Kidney epithelial cell (primary cell): ENCODE measurements around the gene CALB2. TPM values are rescaled to one million over a fixed set of nuclear protein-coding genes. Genes with fewer than 3 reads are reported as not detected.

ENCODE experiments used
- DNase-seq: peaks from one replicate; pipeline ENCODE4 v3.0.0-alpha.2; 2010; ENCODE audit warnings: low read depth
- H3K27me3 ChIP-seq: 2 replicates; pipeline ENCODE4 v1.6.0; 2011; ENCODE audit warnings: low read length; ENCODE audit not compliant: control insufficient read depth, insufficient read depth
- H3K36me3 ChIP-seq: 2 replicates; pipeline ENCODE4 v1.5.1; 2011; ENCODE audit warnings: low read length; ENCODE audit not compliant: control insufficient read depth, insufficient read depth
- H3K4me3 ChIP-seq: 2 replicates; pipeline ENCODE4 v1.5.1; 2011; ENCODE audit warnings: low read depth, mild to moderate bottlenecking, control low read depth, low read length
- CTCF ChIP-seq: IDR thresholded peaks from 2 replicates; pipeline ENCODE4 v1.5.1; 2011; ENCODE audit warnings: mild to moderate bottlenecking, moderate library complexity, low read length, control low read depth, inconsistent platforms; ENCODE audit not compliant: insufficient read depth, poor library complexity, severe bottlenecking
- total RNA-seq: library from RNA; depleted of rRNA; stranded (reverse); fragments of >200 nt; gene quantifications from 2 replicates; pipeline ENCODE4 v1.2.3, GENCODE V29; 2015

The CALB2 gene
- total RNA-seq, 1 donor from 2014 or later: 6.2 TPM

GRCh38 chr16:71407731-71408130 lies 49.2 kb downstream of the CALB2 start:
- DNase-seq: no peak
- TF ChIP-seq CTCF: no peak
- no peaks in the 10 kb centered on the region for H3K36me3 ChIP-seq
- no peak overlapping the region for H3K4me3 ChIP-seq
- peaks cover 3% of the 10 kb centered on the region for H3K27me3 ChIP-seq

GRCh38 chr16:71408536-71408935 lies 50.0 kb downstream of the CALB2 start:
- H3K4me3 ChIP-seq: no peak overlapping the region
- peaks cover 3% of the 10 kb centered on the region for H3K27me3 ChIP-seq
- no peak for TF ChIP-seq CTCF
- no peak for DNase-seq
- H3K36me3 ChIP-seq: no peaks in the 10 kb centered on the region

DNA sequence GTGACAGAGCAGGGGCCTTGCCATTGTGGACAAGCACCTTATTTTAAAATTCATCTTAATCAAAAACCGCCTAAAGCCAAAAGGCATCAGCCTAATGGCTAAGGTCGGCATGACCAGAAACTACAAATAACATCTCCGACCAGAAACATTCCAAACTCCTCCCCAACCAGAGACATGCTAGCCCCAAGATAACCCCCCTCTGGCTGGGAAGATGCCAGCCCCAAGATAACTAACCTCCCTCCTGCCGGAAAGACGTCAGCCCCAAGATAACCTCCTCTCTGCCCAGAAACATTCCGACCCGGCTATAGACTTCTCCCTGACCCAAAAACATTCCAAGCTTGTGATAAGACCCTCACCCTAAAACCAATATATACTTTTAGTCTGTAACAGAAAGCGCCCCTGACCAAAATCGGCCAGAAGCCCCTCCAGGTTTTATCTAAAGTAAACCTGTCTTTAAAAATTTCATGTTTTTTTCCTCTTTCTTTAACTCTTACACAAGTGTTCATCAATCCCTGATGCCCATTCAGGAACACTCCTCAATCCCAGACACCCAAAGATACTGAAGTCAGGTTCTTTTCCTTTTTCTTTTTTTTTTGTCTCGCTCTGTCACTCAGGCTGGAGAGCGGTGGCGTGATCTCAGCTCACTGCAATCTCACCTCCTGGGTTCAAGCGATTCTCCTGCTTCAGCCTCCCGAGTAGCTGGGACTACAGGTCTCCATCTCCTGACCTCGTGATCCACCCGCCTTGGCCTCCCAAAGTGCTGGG lies 50.7 kb downstream of the CALB2 start:
- TF ChIP-seq CTCF: no peak

GRCh38 chr16:71410146-71410545 lies 51.6 kb downstream of the CALB2 start:
- peaks cover 3% of the 10 kb centered on the region for H3K27me3 ChIP-seq
- TF ChIP-seq CTCF: no peak
- no peak overlapping the region for H3K4me3 ChIP-seq
- DNase-seq: no peak
- H3K36me3 ChIP-seq: no peaks in the 10 kb centered on the region

More for the DNA sequence above, 50.7 kb downstream of the CALB2 start:
- Histone ChIP-seq H3K4me3 (no peak overlapping the region), H3K27me3 (peaks cover 3% of the 10 kb centered on the region), H3K36me3 (no peaks in the 10 kb centered on the region)
- DNase-seq: no peak

DNA sequence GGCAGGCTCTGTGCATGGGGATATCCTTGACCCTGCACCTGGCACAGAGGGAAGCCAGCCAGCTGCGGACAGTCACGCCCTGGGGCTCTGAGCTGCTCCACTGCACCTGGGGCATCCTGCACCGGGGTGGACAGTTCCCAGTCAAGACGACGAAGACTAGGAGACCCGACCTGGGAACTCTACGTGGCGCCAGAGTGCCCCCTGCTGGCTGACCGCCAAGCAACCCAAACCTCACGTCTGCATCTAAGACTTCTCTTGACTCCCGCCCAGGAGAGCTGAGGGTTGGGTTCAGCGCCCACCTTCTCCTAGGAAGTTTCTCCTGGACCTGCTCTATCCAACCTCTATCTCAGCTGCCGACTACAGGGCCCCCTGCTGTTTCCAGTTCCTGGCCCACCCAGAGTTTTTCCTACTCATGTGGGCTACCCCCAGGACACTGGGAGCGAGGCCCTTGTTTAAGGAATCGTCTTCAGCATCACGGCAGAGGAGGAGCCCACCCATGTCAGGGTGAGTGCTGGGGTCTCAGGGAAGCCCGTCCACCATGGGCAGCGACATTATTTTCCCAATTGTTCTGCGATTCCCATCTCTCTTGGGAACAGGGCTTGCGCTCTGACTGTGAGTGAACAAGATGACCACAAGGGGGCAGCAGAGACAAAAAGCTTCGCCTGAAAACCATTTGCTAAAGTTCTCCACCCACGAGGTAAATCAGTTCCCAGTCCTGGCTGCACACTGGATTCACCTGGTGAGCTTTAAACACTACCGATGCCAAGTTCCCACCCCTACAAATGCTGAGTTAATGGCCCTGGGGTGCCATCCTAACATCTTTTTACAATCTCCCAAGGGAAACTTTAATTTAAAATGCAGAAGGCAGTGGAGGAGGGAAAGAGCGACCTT lies 54.0 kb downstream of the CALB2 start:
- TF ChIP-seq CTCF: peak; percentile 71
- Histone ChIP-seq H3K27me3 (peaks cover 3% of the 10 kb centered on the region), H3K36me3 (no peaks in the 10 kb centered on the region), H3K4me3 (no peak overlapping the region)
- no peak for DNase-seq
